Bronchus fibroblast of lung (primary cell): Measurements from ENCODE around the gene SDC1. TPM values are rescaled to one million over a fixed set of nuclear protein-coding genes. Genes with fewer than 3 reads are reported as not detected.

Source experiments
- total RNA-seq: library from RNA; depleted of rRNA; stranded (reverse); fragments of >200 nt; gene quantifications from 2 replicates; pipeline ENCODE4 v1.2.3, GENCODE V29; 2015

SDC1 gene, protein sequence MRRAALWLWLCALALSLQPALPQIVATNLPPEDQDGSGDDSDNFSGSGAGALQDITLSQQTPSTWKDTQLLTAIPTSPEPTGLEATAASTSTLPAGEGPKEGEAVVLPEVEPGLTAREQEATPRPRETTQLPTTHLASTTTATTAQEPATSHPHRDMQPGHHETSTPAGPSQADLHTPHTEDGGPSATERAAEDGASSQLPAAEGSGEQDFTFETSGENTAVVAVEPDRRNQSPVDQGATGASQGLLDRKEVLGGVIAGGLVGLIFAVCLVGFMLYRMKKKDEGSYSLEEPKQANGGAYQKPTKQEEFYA
- 30.6 and 37.7 TPM in 2 replicates for total RNA-seq

DNA sequence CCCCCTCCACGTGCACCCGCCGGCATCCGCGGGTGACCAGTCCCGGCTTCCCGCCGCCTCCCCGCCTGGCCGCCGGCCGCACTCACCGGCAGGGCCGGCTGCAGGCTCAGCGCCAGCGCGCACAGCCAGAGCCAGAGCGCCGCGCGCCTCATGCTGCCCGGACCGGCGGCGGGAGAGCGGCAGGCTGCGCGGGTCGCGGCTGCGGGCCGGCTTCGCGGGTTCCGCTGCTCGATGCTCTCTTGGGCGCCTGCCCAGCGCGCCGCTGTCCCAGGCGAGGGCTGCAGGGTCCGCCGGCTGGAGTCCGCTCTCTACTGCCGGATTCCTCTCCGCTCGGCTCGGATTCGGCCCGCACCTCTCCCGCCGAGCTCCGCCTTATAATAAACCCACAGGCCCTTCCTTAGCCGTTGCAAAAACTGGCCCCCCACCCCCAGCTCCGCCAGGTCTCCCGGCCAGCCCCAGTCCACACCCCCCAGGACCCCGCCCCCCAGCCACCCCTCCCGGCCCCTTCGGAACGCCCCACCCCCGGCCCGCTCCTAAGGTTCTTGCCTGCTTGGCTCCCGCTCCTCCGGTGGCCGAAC, at the start of gene SDC1:
Gene SDC1 (minus strand): TSS at position 415 of the 578 bp plus-strand sequence. CDS start 263 bp downstream, at position 152.

Other genes starting within 250 kb of the SDC1 start
- 5.9 and 6.1 TPM in 2 replicates for gene WDR35, start 235.0 kb downstream of the SDC1 start, total RNA-seq
- 2.5 and 3.9 TPM in 2 replicates for gene MATN3, start 212.5 kb downstream of the SDC1 start, total RNA-seq
- 85.9 and 96.0 TPM in 2 replicates for gene LAPTM4A, start 173.5 kb downstream of the SDC1 start, total RNA-seq
- 11.3 and 11.9 TPM in 2 replicates for gene PUM2, start 125.7 kb upstream of the SDC1 start, total RNA-seq
- gene RHOB, start 221.9 kb upstream of the SDC1 start, total RNA-seq, result 130 and 145 TPM in 2 replicates